GM18499 (cell line): ENCODE data around the gene LRP1B.

Experiments used
- ATAC-seq: cut with Tn5 transposase; IDR thresholded peaks from one replicate; pipeline ENCODE4 v1.9.1; 2021; ENCODE audit warnings: moderate number of reproducible peaks; ENCODE audit not compliant: insufficient read depth, unreplicated experiment

Gene LRP1B

DNA sequence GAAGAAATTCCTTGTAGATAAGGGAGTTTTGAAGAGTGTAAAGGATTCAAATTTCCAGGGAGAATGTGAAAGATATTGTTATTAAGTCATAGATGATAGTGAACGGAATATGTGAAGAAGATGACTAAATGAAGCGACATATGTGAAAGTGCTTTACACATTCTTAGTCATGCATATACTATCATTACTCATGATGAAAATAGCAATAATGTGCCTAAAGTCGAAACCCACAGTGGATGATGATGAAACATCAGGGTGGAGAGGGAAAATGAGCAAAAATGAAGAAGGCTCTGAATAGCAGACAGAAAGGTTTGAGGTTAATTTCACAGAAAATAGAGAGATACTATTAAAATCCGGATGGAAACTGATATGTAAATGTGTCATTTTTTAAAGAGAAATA is 1237.1 kb downstream of the LRP1B start:
- no peak for ATAC-seq

DNA sequence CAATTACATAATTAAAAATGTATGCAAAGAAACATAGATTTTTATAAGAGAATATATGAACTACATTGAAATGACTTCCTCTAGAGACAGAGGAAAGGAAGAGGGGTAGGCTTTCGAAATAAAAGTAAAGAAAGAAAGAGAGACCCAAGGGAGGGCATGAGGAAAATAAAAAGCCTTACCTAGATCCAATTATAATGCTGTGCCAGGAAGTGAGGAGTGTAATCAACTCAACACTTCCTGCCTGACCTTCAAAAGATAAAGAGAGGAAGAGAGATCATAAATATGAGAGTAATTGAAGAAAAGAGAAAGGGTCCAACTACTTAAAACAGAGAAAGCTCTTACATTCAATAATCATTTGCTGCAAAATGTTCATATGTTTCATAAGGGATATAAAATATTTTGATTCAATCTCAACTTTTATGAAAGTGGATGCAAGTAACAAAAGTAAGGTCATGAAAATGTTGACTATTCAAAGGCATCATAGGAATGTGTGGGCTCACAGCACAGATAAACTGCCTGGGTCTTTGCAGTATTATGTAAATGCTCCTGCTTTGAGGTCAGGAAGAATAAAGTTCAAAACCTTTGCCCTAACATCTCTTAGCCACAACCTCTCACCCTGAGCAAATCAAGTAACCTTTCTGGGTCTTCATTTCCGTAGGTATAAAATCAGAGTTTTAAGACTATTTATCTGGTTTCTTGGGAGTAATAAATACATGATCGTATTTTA is 1237.7 kb downstream of the LRP1B start:
- ATAC-seq = no peak

DNA sequence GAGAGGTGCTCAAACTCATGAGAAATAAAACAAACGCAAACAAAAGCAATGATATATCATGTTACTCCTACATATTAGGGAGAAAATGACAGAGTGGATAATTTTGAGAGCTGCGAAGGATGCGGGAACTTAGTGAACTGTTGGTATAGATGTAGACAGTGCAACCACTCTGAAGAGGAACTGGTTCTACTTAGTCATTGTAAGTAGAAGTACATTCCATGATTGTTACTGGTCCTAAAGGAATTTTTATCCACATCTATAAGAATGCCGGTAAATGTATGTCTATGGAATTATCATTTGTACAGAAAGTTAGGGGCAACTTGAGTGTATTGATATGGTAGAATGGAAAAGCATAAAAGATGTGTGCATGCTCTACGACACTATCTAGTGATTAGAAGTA is 1238.4 kb downstream of the LRP1B start:
- ATAC-seq = no peak

DNA sequence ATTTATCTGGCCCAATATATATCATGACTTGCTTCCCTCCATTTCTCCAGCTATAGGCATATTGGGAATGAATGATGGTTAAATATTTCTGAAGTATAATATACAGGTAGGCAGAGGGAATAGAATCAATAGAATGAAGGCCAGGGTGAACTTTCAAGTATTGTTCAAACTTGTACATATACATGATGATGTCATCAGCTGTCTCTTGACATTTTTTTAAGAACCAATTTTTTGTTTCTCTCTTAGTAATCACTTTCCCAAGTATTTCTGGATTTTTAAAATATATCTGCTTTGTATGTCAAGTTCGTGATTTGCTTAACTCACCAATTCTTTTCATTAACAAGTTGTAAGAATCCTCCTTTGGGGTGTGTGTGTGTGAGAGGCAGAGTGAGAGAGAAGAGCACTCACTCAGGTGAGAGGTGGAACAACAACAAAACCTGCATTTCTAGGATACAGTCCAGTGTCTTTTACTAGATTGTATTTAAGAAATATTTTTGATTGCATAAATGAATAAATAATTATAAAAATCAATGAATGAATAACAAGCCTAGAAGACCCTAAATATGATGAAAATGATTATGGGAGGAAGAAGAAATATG is 1239.1 kb downstream of the LRP1B start:
- ATAC-seq = no peak

DNA sequence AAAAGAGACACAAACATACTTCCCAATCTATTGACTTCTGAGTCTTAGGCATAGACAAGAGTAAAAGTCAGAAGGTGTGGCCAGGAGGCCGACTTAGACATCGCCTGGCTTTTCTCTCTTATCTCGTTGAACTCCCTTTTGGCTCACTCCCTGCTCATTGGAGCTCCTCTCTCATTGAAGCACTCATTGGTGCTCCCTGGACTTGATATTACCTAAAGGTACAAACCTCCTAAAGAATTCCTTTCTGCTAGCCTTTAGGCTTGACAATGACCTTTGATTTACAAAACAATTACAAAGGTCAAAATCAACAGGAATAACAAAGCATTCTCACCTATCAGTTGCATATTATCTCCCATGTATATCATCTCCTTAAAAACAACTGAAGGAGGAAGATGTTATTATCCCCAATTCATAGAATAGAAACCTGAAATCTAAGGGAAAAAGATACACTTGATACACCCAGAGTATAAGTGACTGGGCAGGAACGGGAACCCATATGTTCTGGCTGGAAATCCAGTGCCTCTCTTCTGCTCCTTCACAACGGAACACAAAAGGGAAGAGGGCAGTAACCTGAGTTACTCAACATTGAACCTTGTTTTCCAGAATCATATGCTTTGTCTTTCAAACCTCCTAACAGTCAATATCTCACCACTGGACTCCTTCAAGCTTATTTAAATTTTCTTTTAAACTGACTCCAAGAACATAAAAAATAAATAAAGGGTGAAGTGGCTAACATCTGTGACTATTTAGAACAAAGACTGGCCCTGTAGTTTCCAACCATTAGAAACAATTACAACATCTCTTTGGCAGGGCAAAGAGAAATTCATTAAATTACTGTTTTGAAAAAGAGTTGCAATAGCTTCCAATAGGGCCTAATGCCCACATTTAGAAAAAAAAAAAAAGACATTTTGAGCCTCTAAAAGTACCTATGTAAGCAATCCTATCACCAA is 1247.9 kb downstream of the LRP1B start:
- ATAC-seq = no peak

DNA sequence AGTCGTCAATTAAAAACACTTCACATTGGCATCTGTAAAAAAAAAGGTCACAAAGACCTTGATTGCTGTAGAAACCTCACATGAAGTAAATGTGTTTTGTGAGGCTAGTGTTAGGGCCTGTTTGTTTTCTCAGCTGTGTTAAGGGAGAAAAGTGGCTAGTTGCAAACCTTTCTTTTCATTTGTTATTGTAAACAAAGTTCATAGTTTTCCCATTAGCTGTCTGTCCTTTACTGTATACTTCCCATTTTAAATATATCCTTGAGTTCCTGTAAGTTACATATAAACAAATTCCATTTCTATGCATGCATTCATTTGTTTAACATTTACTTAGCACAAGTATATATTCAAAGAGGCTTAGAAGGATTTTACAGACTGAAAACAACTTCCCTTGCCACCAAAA is 1250.2 kb downstream of the LRP1B start:
- ATAC-seq = no peak

DNA sequence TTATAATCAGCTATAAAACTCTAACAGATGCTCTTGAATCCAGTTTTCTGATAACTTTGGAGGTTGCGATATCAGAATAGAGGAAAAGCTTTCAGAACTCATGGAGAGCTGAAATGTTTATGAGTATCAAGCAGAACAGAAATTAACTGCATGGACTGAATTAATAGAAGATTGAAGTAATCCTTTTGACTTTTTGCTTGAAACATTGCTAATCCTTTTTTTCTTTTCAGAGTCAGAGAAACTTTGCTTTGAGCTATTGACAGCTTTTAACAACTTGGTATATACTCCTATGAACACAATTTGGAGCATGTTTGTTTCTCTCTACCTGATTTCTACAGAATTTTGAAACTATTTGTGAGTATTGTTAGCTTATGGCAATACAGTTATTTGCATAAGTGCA is 1254.8 kb downstream of the LRP1B start:
- ATAC-seq = no peak

DNA sequence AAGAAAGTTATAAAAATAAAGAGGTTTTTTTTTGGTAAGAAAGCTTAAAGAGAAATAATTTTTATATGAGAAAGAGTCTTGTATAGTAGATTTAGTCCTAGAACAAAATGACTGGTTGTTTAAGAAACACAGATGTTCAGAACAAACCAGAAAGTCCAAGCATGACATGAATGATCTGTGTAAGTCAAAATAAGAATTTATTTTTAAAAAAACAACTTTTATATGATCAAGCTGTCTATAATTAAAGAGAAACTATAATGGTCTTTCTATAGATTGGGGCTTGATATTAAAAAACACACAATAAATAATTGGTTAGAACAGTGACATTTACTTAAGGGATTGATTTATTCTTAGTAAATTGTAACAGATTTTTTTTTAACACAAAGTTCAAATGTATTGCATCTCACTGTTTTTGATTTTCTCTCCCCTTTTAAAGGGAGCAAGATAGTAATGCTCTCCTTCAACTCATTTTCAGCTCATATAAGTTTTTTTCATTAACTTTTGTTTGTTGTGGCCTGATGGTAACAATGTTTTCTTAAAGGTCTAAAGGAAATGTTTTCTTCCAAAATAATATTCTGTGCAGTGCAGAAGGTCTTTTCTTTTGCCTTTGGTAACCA is 1256.8 kb downstream of the LRP1B start:
- ATAC-seq = no peak

DNA sequence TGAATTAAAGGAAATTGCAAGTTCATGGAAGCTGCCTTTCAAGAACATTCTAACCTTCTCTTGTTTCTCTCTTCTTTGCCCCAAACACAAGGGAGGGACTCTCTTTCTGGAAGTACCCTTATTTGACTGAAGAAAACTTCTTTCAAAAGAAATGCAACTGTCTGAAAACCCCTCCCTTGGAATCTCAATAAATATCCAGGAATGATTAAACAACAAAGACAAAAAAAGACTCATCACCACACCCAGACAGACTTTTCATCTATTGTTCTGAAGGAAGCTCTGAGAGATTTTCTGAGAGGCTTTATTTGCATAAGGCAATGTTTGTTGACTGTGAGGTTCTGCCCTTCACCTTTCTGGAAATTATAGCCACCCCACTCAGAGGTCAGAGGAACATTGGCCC is 1260.9 kb downstream of the LRP1B start:
- no peak for ATAC-seq

DNA sequence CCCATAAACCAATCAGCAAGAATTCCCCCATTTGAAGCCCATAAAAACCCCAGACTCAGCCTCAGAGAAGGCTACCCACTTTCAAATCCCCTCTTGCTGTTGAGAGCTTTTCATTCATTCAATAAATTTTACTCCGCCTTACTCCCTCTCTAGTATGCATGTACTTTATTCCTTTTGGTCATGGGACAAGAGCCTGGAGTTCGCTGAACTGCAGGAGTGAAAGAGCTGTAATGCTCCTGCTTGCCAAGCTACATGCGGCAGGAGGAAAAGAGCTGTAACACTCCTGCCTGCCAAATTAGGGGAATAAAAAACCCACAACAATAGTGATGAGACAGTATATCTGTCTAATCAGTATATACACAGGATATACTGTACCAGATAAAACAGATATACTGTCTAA is 1261.7 kb downstream of the LRP1B start:
- no peak for ATAC-seq

DNA sequence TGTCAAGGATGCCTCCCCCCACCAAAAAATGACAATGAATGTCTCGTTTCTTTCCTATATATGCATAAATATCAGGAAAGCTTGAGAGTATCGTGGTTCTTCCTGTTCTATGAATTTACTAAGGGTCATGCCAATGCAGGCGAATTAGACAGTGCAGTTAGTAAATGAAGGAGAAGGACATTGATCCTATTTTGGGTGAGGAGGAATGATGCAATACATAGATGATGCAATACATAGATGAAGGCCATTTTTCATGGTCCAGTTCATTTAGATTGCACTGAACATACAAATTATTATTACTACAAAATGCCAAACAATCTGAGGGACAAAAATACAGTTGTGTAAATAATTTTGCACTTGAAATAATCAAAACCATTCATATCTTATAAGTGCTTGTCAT is 1265.0 kb downstream of the LRP1B start:
- ATAC-seq = no peak

DNA sequence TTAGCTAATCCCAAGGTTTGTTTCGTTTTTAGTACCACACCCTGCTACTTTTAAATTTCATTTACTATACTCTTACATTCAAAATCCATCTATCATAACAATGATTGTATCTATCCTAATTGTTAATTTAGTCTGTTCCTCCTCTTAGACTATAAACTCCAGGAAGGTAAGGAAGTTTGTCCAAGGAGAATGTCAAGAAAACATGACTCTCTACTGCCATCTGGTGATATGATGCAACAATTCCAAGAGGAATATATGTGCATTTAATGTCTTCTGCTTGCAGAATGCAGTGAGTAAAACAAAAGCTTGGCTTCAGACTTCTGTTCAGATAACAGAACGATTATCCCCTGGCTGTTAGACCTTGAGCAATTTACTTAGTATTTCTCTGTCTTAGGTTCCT is 1267.1 kb downstream of the LRP1B start:
- ATAC-seq = no peak

DNA sequence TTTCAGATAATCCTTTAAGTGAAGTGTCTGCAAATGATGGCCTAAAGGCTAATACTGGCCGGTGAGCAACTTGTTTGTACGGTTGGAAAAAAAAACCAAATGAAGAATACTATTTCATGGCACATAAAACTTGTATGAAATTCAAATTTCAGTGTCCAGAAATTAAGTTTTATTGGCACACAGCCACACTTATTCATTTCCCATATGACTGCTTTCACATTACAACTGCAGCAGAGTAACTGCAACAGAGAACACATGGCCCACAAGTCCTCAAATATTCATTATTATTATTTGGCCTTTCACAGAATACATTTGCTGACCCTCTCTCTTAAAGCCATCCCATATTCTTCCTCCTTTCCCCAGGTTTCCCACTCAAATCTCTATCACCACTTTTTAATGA is 1268.6 kb downstream of the LRP1B start:
- ATAC-seq = no peak

DNA sequence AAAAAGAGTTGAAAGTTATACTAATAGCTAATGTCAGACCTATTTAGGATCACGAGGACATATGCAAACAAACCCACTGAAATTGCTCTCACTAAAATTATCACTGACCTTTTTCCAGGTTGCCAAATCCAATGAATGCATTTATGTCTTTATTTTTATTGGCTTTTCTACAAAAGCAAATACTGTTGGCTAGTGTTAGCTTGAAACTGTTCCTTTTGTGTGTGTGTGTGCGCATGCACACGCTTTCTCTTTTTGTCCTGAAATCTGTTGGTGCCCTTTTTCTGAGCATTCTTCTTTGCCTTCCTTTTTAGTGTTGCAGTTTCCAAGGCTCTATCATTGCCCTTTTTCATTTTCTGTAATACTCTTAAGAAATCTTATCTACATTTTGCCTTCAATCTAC is 1269.2 kb downstream of the LRP1B start:
- ATAC-seq = no peak

DNA sequence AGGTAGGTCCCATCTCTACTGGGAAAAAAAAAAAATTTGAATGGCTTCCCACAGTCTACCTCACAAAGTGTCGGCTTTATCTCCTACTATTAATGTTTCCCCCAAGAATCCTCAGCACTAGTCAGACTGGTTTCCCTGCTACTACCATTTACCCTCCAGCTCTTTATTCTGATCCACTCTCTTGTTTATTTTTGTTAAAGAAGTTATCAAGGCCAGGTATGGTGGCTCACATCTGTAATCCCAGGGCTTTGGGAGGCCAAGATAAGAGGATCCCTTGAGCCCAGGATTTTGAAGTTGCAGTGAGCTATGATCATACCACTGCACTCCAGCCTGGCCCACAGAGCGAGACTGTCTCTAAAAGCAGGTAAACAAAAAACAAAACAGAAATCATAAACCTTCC is 1275.3 kb downstream of the LRP1B start:
- no peak for ATAC-seq

DNA sequence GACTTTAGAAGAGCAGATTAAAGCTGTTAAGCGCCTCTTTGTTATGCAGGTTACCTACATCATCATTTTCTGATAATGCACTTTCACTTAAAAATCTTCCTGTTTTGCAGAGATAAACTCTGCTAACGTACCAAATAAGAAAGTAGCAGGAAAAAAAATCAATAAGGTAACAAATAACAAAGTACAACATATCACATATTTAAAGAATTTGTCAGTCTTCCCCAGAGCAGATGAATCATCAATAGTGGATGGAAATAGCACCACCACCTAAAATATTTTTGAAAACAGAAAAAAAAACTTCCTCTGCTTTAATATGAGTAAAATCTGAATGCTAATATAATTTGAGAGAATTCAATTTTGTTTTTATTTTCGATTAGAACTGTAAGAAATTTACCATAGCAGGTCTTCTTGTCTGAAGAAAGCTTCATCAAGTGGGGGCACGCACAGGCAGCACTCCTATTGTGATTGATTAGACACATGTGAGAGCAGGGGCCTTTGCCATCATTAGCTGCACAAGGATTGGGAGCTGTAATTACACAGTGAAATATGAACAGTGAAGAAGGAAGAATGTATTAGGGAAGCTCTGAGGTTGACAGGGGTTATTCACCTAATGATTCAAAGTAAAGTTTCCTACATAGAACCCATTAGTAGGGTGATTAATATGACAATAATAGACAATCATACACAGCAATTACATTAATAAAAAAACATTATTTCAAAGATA is 1279.4 kb downstream of the LRP1B start:
- no peak for ATAC-seq

DNA sequence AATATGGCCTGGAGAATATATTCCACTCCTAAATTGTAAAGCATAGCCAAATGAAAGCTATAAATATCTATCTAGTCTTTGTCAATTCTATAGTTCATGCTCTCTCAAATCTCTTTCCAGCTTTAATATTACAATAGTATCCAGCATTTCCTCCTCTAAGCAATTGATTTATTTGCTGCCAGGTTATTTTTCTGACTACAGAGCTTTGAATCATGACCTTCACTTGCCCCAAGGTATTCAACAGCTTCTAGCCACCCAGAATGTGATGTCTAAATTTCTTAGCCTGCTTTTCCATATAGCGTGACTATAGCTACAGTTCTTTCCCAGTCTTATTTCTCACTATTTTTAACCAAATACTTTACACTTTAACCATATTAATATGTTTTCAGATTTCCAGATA is 1287.6 kb downstream of the LRP1B start:
- ATAC-seq = no peak

DNA sequence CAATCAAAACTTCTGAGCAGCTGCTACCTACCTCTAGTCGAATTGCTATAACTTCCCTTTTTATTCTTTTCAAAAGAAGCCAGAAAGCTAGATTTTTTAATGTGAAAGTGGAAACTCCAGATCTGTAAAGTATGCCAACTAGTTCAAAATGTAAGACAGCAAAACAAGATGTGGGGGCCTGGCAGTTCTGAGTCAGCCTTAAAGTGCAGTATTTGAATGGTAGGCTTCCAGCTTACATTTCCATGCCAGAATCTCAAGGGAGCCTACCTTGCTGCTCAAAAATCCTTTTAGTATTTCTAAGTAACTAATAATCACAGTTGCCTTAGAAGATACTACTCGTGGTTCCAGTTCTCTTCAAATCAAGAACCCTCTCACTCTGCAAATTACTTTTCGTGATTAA is 1288.7 kb downstream of the LRP1B start:
- ATAC-seq = no peak

DNA sequence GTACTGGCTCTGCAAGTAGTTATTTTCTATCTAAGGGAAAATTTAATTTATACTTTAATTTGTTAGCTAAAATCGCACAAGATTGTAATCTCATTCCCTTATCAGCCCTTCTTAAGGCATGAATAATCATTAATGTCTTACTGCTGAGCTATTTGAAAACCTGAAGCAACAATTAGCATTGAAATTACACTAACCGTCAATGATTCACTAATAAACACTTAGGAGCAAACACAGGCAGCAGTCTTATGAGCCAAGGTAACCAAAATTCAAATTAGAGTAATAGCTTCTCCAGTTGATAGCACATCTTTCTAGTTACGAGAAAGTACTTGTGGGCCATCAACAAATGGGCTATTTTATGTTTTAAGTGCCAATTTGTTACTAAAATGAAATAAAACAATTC is 1289.7 kb downstream of the LRP1B start:
- no peak for ATAC-seq

DNA sequence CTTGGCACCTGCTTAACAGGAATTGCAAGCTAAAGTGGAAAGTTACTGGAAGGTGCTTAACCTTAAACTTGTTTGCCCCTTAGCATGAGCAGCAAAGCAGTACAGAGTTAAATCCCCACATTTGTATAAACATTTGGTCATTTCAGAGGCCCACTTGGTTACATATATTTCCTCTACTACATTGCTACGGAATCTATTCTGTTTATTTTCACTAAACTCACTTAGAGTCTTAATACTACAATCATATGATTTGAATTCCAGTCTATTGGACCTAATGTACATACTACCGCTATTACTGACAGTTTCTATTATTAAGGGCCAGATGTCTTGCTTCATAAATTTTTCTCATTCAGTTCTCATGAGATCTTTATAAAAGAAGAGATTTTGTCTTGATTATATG is 1294.0 kb downstream of the LRP1B start:
- ATAC-seq = no peak
